Tibial nerve (tissue), 4 donors: Measurements from ENCODE around the gene INPP5A. TPM values are rescaled to one million over a fixed set of nuclear protein-coding genes. Genes with fewer than 3 reads are reported as not detected.

Experiments
- DNase-seq, 2 donors: peaks; one replicate each; pipeline ENCODE4 v3.0.0-alpha.2; 2019; ENCODE audit warnings: low spot score in 2 of 2
- H3K27ac ChIP-seq, 4 donors: fragments of 200-600 bp; sonication (generic) in 3 of 4; one replicate each; pipeline ENCODE4 v1.5.1; 2017 to 2019; ENCODE audit warnings: mild to moderate bottlenecking in 1 of 4
- H3K27me3 ChIP-seq, 2 donors: fragments of 200-600 bp; sonication (generic) in 1 of 2; one replicate each; pipeline versions ENCODE4 v1.5.1 to v1.6.0; 2017 to 2019
- H3K36me3 ChIP-seq, 3 donors: fragments of 200-600 bp; sonication (generic); one replicate each; pipeline ENCODE4 v1.5.1; 2018 to 2019
- H3K4me1 ChIP-seq, 4 donors: fragments of 200-600 bp; sonication (generic) in 3 of 4; one replicate each; pipeline ENCODE4 v1.5.1; 2017 to 2019
- H3K4me3 ChIP-seq, 4 donors: fragments of 200-600 bp; sonication (generic) in 3 of 4; one replicate each; pipeline ENCODE4 v1.5.1; 2017 to 2019; ENCODE audit warnings: mild to moderate bottlenecking in 1 of 4, moderate library complexity in 1 of 4
- H3K9me3 ChIP-seq, 4 donors: fragments of 200-600 bp; sonication (generic) in 3 of 4; one replicate each; pipeline ENCODE4 v1.5.1; 2017 to 2019
- CTCF ChIP-seq, 5 experiments: fragments of 200-600 bp in 3 of 5; fragments of 450-650 bp in 2 of 5; sonication (generic) in 3 of 5; IDR thresholded peaks; one replicate each; pipeline ENCODE4 v1.5.1; 2016 to 2019; ENCODE audit warnings: antibody characterized with exemption in 5 of 5, mild to moderate bottlenecking in 3 of 5, moderate library complexity in 2 of 5
- EP300 ChIP-seq, 2 donors: sonication (generic); formaldehyde crosslinking; IDR thresholded peaks; one replicate each; pipeline ENCODE4 v1.6.1; 2017; ENCODE audit warnings: antibody characterized with exemption in 2 of 2, mild to moderate bottlenecking in 1 of 2
- POLR2A ChIP-seq, 2 donors: fragments of 450-650 bp; IDR thresholded peaks; one replicate each; pipeline ENCODE4 v1.6.1; 2017; ENCODE audit warnings: antibody characterized with exemption in 2 of 2, mild to moderate bottlenecking in 2 of 2, moderate library complexity in 2 of 2
- WGBS, 2 donors: methylation state at CpG; one replicate each; pipeline ENCODE4 v1.1.5; 2018; 5-methylcytosine and 5-hydroxymethylcytosine counted together
- total RNA-seq, 4 donors: library from RNA; depleted of rRNA; stranded (reverse); fragments of >200 nt; gene quantifications; one replicate each; pipeline ENCODE4 v1.1.0, GENCODE V29; 2016

Gene INPP5A
- total RNA-seq, 4 donors from 2014 or later: 73.8 to 101 (median 86.2) TPM

- no peak for TF ChIP-seq CTCF (IDR thresholded peaks at IDR 0.05)
- TF ChIP-seq POLR2A (IDR thresholded peaks at IDR 0.05): no peak
- no peak for TF ChIP-seq EP300 (IDR thresholded peaks at IDR 0.05)
- Histone ChIP-seq H3K36me3 (no peaks in the 10 kb centered on the region), H3K9me3 (no peaks in the 10 kb centered on the region), H3K27me3 (no peaks in the 10 kb centered on the region), H3K27ac (no peak overlapping the region), H3K4me1 (peaks cover 0 to 86% (median 36%) of the 10 kb centered on the region in 4 donors), H3K4me3 (no peak overlapping the region)
- DNase-seq: no peak
- 68 to 74% methylated on average over 22 of the region's 22 CpGs for WGBS, 2 donors
Measured at GRCh38 chr10:132591166-132591971, 53.8 kb downstream of the INPP5A start.

DNA sequence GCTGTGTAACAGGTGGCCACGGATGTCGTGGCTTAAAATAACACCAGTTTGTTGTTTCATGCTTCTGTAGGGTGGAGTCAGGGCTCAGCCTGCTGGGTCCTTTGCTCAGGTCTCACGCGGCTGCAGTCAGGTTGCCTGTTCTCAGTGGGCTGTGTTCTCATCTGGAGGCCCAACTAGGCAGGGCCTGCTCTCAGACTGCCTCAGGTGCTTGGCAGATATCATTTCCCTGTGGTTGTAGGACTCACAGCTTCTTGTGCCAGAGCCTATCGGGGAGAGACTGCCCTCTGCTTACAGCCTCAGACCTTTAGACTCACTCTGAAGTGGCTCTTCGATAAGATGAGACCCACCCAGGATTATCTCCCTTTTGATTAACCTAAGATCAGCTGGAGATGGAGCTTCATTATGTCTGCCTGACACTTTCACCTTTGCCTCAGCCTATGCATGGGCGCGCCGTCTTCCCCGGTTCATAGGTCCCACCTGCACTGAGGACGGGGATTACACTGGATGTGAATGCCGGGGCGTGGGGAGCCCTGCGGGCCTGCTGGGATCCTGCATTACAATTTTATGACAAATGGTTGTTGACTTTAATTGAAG lies 55.3 kb downstream of the INPP5A start:
- DNase-seq: no peak
- H3K4me1 ChIP-seq: peaks cover 0 to 82% (median 29%) of the 10 kb centered on the region in 4 donors
- no peaks in the 10 kb centered on the region for H3K9me3 ChIP-seq
- TF ChIP-seq CTCF (IDR thresholded peaks at IDR 0.05) (no peak), POLR2A (IDR thresholded peaks at IDR 0.05) (no peak), EP300 (IDR thresholded peaks at IDR 0.05) (no peak)
- no peak overlapping the region for H3K4me3 ChIP-seq
- 76 to 82% methylated on average over 14 of the region's 14 CpGs for whole genome bisulfite sequencing, 2 donors
- no peaks in the 10 kb centered on the region for H3K36me3 ChIP-seq
- H3K27me3 ChIP-seq: no peaks in the 10 kb centered on the region
- peak overlapping the region in 1 of 4 donors; percentile 62 for H3K27ac ChIP-seq

DNA sequence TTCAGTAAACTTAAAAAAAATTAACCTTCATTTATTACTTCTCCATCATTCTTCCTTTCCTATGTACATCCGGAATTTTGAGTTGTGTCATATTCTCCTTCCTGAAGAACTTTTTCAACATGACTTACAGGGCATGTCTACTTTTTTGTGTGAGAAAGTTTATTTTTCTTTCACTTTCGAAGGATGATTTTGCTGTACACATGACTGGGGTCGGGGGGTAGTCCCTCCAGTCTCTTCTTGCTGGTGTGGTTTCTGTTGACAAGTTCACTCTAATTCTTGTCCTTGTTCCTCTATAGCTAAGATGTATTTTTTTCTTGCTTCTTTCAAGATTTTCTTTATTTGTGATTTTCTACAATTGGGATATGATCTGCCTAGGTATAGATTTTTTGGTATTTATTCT lies 55.8 kb downstream of the INPP5A start:
- no peak for DNase-seq
- TF ChIP-seq POLR2A (IDR thresholded peaks at IDR 0.05) (no peak), EP300 (IDR thresholded peaks at IDR 0.05) (no peak), CTCF (IDR thresholded peaks at IDR 0.05) (no peak)
- no peaks in the 10 kb centered on the region for H3K36me3 ChIP-seq
- H3K27ac ChIP-seq: peak overlapping the region in 1 of 4 donors; percentile 62
- H3K27me3 ChIP-seq: no peaks in the 10 kb centered on the region
- H3K9me3 ChIP-seq: no peaks in the 10 kb centered on the region
- peaks cover 0 to 77% (median 29%) of the 10 kb centered on the region in 4 donors for H3K4me1 ChIP-seq
- WGBS, 2 donors: 49 to 53% methylated on average over 3 of the region's 3 CpGs
- no peak overlapping the region for H3K4me3 ChIP-seq

GRCh38 chr10:132593900-132594876 lies 56.6 kb downstream of the INPP5A start:
- H3K4me3 ChIP-seq: no peak overlapping the region
- peak overlapping the region in 1 of 4 donors; percentile 56 for H3K27ac ChIP-seq
- WGBS, 2 donors: 71 to 73% methylated on average over 25 of the region's 25 CpGs
- no peaks in the 10 kb centered on the region for H3K9me3 ChIP-seq
- TF ChIP-seq EP300 (IDR thresholded peaks at IDR 0.05) (no peak), POLR2A (IDR thresholded peaks at IDR 0.05) (no peak), CTCF (IDR thresholded peaks at IDR 0.05) (no peak)
- no peak for DNase-seq
- peaks cover 0 to 69% (median 26%) of the 10 kb centered on the region in 4 donors for H3K4me1 ChIP-seq
- H3K27me3 ChIP-seq: no peaks in the 10 kb centered on the region
- no peaks in the 10 kb centered on the region for H3K36me3 ChIP-seq
